Neural crest cell (in vitro differentiated cells): Measurements from ENCODE around the gene PCP2. TPM values are rescaled to one million over a fixed set of nuclear protein-coding genes. Genes with fewer than 3 reads are reported as not detected.

Experiments
- DNase-seq: peaks from one replicate; pipeline ENCODE4 v3.0.0; 2021; ENCODE audit warnings: low read depth, mixed read lengths, low spot score
- H3K27ac Mint-ChIP-seq: one replicate; pipeline ENCODE4 v1.8.0; 2021; ENCODE audit warnings: mild to moderate bottlenecking, mixed read lengths; ENCODE audit not compliant: unreplicated experiment
- H3K27me3 Mint-ChIP-seq: 2 replicates; pipeline ENCODE4 v1.8.0; 2021; ENCODE audit warnings: low read depth, mild to moderate bottlenecking, mixed read lengths
- H3K36me3 Mint-ChIP-seq: 2 replicates; pipeline ENCODE4 v1.8.0; 2021; ENCODE audit warnings: low read depth, mild to moderate bottlenecking, mixed read lengths
- H3K4me1 Mint-ChIP-seq: 2 replicates; pipeline ENCODE4 v1.8.0; 2021; ENCODE audit warnings: mixed read lengths
- H3K4me3 Mint-ChIP-seq: one replicate; pipeline ENCODE4 v1.8.0; 2021; ENCODE audit warnings: mild to moderate bottlenecking, mixed read lengths
- H3K9me3 Mint-ChIP-seq: 2 replicates; pipeline ENCODE4 v1.8.0; 2021; ENCODE audit warnings: mixed read lengths
- total RNA-seq: library from RNA; stranded (reverse); gene quantifications from 2 replicates; pipeline ENCODE4 v1.2.1, GENCODE V29; 2021
- TF ChIP-seq, protein P1 (sequence below): fragments of 200-600 bp; sonication (generic); conservative IDR thresholded peaks from 2 replicates; pipeline ENCODE4 v1.5.0; 2021; ENCODE audit warnings: antibody characterized with exemption, mild to moderate bottlenecking

PCP2 gene
- total RNA-seq, 1 donor from 2014 or later = not detected

DNA sequence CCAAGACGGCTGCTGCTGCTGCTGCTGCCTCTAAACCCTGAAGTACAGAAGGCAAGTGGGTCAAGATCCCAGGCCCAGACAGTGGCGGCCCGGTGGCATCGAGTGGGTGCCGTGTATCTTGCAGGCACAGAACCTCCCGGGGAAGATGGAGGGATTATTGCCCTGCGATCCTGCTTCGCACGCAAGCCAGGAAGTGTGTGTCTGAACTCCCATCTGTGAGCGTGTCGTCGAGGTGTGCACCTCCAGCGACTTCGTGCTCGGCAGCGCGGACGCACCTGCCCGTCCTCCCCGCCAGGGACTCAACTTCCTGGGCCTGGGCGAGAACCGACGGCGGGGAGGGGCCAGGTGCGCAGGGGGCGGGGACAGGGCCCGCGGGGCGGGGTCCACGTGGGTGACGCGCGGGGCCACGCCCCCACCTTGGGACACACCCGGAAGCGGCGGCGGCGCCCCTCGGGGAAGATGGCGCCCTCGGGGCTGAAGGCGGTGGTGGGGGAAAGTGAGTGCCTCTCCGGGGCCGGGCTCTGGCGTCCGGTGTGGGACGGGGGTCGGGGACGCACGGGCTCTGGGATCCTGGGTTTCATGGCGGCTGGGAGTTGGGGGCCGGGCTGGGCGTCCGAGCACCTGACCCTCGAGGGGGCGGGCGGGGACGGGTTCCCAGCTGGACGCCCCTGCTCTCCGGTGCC is 3.3 kb upstream of the PCP2 start, which contains the start of gene STXBP2:
Gene STXBP2 (plus strand): TSS at position 420 of the 683 bp plus-strand sequence. CDS start 40 bp downstream, at position 460.
- TF ChIP-seq, protein P1, sequence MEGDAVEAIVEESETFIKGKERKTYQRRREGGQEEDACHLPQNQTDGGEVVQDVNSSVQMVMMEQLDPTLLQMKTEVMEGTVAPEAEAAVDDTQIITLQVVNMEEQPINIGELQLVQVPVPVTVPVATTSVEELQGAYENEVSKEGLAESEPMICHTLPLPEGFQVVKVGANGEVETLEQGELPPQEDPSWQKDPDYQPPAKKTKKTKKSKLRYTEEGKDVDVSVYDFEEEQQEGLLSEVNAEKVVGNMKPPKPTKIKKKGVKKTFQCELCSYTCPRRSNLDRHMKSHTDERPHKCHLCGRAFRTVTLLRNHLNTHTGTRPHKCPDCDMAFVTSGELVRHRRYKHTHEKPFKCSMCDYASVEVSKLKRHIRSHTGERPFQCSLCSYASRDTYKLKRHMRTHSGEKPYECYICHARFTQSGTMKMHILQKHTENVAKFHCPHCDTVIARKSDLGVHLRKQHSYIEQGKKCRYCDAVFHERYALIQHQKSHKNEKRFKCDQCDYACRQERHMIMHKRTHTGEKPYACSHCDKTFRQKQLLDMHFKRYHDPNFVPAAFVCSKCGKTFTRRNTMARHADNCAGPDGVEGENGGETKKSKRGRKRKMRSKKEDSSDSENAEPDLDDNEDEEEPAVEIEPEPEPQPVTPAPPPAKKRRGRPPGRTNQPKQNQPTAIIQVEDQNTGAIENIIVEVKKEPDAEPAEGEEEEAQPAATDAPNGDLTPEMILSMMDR = peak; percentile 26
- DNase-seq = no peak
- Mint-ChIP-seq H3K27me3 (peaks cover 66% of the 10 kb centered on the region), H3K9me3 (peaks cover 7% of the 10 kb centered on the region), H3K4me1 (no peaks in the 10 kb centered on the region), H3K27ac (peak within 1 kb of the TSS; percentile 75), H3K4me3 (peak within 1 kb of the TSS; percentile 76), H3K36me3 (no peaks in the 10 kb centered on the region)

DNA sequence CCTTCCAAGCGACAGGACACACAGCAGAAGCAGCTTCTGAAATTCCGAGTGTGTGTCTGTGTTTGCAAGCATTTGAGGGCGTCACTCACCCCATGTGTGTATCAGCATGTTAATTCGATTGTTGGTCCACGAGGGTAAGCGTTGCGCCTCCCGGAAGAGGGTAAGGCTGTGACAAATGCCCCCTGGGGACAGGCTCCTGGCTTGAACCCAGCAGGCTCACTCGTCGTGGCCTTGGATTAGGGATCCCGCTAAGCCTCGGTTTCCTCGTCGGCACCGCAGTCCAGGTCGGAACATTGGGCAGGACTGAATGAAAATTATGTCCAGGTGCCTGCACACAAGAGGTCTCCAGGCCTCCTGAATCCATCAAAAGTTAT is 2.8 kb upstream of the PCP2 start:
- no peak for DNase-seq
- no peaks in the 10 kb centered on the region for H3K36me3 Mint-ChIP-seq
- no peaks in the 10 kb centered on the region for H3K4me1 Mint-ChIP-seq
- H3K9me3 Mint-ChIP-seq = peaks cover 7% of the 10 kb centered on the region
- TF ChIP-seq, protein P1 = no peak
- peak overlapping the region; percentile 76 for H3K4me3 Mint-ChIP-seq
- H3K27me3 Mint-ChIP-seq = peaks cover 65% of the 10 kb centered on the region
- no peak overlapping the region for H3K27ac Mint-ChIP-seq

DNA sequence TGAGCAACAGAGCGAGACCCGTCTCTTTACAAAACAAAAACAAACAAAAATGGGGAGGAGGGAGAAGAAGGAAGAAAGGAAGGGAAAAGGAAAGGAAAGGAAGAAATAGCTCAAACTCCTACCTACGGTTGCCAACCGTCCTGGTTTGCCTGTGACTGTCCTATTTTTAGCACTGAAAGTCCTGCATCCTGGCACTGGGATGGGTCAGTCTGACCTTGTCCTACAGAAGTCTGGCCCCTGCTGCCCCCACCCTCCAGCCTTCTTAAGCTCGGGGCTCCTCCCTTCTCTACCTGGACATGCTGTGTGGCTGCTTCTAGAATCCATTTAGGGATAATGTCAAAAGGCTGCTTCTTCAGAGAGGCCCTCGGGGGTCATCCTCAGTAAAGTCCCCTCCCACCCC is 2.2 kb upstream of the PCP2 start:
- peaks cover 7% of the 10 kb centered on the region for H3K9me3 Mint-ChIP-seq
- TF ChIP-seq, protein P1 = no peak
- H3K4me1 Mint-ChIP-seq = peaks cover 2% of the 10 kb centered on the region
- peaks cover 63% of the 10 kb centered on the region for H3K27me3 Mint-ChIP-seq
- no peaks in the 10 kb centered on the region for H3K36me3 Mint-ChIP-seq
- peak overlapping the region; percentile 75 for H3K27ac Mint-ChIP-seq
- H3K4me3 Mint-ChIP-seq = peak overlapping the region; percentile 76
- DNase-seq = no peak

DNA sequence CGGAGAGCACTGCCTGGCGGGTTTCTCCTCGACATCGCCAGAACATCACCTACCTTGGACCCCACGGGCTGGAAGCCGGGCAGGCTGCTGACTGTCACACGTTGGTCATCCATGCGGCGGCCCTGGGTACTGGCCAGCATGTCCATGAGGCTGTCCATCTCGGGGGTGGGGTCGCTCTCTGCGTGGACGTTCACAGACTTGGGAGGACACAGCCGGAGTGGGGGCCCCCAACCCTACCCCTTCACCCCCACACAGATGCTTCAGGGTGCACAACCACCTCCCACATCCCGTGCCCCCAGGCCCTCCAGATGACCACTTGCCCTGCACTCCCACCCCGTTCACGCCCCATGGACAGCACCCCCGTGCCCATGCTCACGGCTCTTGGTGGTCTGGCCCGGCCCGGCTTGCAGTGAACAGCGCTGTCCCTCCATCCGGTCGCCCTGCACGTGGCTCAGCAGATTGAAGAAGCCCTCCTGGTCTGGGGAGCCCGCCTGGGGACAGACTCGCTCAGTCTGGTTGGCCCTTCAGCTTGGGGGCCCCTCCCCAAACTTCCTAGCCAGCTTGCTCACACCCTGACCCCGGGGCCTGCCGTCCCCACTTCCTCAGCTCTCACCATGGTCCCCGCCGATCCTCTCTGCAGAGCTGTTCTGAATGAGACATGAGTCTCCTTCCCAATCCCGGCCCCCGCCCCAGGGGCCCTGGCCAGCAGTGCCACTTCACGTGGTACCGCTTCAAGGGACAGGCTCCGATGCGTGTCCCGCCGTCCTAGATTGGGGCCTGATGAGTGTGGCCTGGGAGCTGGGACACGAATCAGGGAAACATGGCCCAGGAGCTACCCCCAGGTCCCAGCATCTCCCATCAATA is 947 bp downstream of the PCP2 start:
- Mint-ChIP-seq H3K9me3 (no peaks in the 10 kb centered on the region), H3K27me3 (peaks cover 41% of the 10 kb centered on the region), H3K4me1 (peaks cover 27% of the 10 kb centered on the region), H3K27ac (no peak overlapping the region), H3K4me3 (no peak overlapping the region), H3K36me3 (peaks cover 5% of the 10 kb centered on the region)
- DNase-seq = no peak
- TF ChIP-seq, protein P1 = no peak

DNA sequence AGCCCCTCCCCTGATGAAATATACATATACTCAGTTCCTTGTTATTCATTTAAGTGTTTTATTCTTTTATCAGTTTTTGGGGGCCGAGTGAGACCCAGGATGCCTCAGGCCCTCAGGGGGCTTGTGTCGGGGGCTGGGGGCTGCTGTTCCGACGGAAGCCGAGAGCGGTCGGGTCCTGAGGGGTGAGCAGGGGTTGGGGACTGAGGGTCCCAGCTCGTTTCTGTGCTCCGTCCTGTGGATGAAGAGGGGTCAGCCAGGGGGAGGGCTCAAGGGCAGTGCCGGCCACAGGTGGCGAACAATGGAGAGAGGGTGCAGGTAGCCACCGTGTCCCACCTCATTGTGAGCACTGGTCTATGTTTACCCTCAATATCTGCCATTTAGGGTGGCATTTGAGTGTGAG is 1.9 kb downstream of the PCP2 start:
- H3K9me3 Mint-ChIP-seq = no peaks in the 10 kb centered on the region
- peaks cover 7% of the 10 kb centered on the region for H3K36me3 Mint-ChIP-seq
- TF ChIP-seq, protein P1 = no peak
- peaks cover 27% of the 10 kb centered on the region for H3K4me1 Mint-ChIP-seq
- peaks cover 31% of the 10 kb centered on the region for H3K27me3 Mint-ChIP-seq
- DNase-seq = no peak
- H3K27ac Mint-ChIP-seq = no peak overlapping the region
- peak overlapping the region; percentile 80 for H3K4me3 Mint-ChIP-seq
